Measurements from ENCODE around the gene DUSP8.
"Not testable (repeated sequence)": the region's sequence is repeated elsewhere in the genome, so short reads cannot be mapped to it uniquely, and the experiment has no call there.

Gene DUSP8

DNA sequence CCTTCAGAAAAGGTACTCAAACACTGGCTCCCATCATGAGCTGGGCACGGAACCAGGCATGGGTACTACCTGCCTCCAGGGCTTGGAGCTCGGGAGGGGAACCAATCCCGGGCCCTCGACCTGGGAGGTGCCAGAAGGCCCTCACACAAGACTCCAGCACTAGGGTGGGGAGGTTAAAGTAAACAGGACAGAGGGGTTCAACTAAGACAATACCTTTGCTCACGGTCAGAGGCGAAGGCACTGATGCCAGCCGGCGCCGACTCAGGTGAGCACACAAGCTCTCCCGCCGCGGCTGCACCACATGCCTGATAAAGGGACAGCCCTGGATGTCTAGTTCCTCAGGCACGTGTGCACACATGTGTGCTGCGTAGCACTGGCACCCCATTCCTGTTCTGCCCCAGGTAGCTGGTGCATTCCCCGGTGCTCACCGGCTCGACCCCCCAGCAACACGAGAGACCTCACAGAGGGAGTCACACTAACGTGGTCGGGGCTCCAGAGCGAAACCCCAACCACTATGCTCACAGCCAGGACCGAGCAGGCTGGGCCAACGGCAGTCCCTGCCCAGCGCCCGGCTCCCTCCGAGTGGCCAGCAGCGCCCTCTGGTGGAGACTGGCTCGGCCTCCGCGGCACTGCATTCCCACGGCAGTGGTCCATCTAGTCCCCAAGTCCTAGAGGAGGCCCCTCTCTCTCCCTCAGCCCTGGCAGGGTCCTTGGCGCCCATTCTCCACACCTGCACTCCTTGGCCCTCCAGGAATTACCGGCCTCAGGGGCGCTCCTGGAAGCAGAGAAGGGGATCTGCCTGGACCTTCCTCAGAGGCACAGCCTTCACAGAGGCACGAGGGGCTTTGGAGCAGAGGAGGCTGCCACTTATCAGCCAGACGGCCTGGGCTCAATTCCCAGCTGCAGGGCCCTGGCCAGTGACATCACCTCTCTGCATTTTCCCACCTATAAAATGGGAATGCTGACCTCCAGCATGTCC, 56.7 kb downstream of the DUSP8 start:
- DNase-seq (ENCODE audit: low read depth, low spot score): peak; percentile 91

- peak; percentile 74 for DNase-seq (ENCODE audit: low read depth, low spot score)
Observed at GRCh38 chr11:1514336-1515061, 57.6 kb downstream of the DUSP8 start.

- DNase-seq (ENCODE audit: low read depth, low spot score): no peak
Observed at GRCh38 chr11:1513326-1514296, 58.5 kb downstream of the DUSP8 start.

DNA sequence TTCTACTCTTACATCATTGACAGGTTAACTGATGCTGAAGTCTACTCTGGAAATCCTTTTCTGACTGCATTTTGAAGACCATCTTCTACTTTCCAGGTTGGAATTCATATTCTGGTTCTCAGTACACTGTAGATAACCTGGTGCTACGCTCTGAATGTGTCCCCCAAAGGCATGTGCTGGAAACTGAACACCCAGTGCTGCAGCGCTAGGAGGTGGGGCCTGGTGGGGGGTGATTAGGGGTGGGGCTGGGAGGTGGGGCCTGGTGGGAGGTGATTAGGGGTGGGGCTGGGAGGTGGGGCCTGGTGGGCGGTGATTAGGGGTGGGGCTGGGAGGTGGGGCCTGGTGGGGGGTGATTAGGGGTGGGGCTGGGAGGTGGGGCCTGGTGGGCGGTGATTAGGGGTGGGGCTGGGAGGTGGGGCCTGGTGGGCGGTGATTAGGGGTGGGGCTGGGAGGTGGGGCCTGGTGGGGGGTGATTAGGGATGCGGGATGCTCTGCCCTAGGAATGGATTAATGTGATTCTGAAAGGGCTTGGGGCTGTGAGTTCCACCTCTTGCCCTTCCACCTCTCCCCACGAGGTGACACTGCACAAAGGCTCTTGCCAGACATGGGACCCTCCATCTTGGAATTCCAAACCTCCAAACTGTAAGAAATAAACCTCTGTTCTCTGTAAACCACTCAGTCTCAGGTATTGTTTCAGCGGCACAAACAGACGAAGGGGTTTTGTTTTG, 59.4 kb downstream of the DUSP8 start:
- DNase-seq (ENCODE audit: low read depth, low spot score): not testable (repeated sequence)

DNA sequence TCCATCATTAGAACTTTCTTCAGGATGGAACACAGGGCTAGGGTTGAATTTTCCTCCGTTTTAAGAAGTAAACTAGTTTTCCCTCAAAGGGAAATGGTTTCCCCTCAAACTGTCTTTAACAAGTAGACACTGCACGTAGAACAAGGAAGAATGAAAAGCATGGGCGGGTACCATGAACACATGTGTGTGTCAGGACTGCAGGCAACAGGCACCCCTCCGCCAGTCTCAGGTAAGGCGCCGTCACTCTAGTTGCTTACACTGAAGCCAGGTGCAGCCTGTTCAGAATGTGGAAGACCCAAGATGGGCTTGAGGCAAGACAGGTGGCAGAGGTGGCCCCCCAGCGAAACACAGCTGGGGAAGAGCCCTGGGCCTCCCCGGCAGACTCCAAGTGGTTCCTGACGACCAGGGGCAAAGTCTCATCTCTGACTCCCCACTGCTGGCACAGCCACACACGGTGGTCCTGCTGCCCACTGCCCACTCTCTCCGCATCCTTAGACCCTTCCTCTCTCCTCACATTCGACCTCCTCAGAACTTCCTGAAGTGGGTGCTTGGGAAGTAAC, 60.1 kb downstream of the DUSP8 start:
- no peak for DNase-seq (ENCODE audit: low read depth, low spot score)

GRCh38 chr11:1510928-1511327, 61.1 kb downstream of the DUSP8 start:
- DNase-seq (ENCODE audit: low read depth, low spot score): no peak

DNA sequence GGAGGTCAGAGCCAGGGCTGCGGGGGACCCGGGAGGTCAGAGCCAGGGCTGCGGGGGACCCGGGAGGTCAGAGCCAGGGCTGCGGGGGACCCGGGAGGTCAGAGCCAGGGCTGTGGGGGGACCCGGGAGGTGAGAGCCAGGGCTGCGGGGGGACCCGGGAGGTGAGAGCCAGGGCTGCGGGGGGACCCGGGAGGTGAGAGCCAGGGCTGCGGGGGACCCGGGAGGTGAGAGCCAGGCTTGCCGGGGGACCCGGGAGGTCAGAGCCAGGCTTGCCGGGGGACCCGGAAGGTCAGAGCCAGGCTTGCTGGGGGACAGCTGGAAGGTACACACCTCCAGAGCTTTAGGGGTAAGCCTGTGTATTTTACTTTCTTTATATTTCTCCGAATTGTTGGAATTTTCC, 61.7 kb downstream of the DUSP8 start:
- DNase-seq (ENCODE audit: low read depth, low spot score): not testable (repeated sequence)

GRCh38 chr11:1509626-1510255, 62.3 kb downstream of the DUSP8 start:
- DNase-seq (ENCODE audit: low read depth, low spot score): no peak

DNA sequence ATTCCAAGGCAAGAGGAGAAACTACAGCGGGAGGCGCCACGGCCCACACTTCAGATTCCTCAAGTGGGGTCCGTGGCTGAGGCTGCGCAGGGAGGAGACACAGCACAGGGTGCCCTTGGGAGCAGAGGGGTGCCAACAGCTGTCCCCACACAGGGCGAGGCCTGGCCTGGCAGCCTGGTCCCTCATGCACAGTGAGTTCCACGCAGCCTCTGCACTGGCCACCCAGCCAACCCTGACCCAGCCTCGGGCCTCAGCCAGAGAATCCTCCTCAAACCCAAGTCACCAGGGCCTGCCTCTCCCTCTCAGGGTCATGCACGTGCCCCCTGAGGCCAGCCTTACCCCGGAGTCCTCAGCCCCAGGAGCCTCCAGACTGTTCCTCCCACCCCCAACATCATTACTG, 63.1 kb downstream of the DUSP8 start:
- no peak for DNase-seq (ENCODE audit: low read depth, low spot score)

DNA sequence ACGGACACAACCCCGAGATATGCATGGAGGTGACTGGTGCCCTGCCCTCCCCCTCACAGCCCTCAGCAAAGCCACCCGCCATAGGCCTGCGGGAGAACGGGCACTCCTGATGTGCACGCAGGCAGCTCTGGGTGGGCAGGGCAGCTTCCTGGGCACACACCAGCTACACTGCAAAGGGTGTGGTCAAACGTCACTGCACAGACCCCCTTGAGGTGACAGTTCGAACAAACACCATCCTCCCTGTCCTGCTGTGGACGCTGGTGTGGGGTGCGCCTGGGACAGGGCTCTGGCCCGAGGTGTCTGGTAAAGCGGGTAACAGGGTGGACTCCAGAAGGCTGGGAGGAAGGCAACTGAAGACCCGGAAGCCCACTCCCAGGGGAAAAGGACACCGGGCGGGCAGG, 63.6 kb downstream of the DUSP8 start:
- no peak for DNase-seq (ENCODE audit: low read depth, low spot score)

- DNase-seq (ENCODE audit: low read depth, low spot score): no peak
Observed at GRCh38 chr11:1507381-1508140, 64.5 kb downstream of the DUSP8 start.

- no peak for DNase-seq (ENCODE audit: low read depth, low spot score)
Observed at GRCh38 chr11:1506981-1507380, 65.1 kb downstream of the DUSP8 start.

DNA sequence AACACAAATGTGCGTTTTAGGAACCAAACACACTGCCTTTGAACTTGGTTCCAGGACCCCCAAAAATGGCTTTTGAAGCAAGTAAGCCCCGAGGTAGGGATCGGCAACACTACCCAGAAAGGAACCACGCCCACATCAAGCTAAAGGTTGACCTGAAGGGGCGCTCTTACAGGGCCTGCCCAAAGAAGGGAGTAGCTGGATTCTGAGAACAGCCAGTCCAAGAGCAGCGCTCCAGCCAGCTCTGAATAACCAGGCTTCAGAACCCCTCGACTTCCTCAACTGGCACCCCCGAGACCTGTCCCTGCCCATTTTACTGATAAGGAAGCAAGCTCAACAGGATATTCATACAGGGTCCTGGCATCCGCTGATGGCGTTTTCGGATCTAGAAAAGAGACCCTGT, 66.6 kb downstream of the DUSP8 start:
- DNase-seq (ENCODE audit: low read depth, low spot score): no peak

DNA sequence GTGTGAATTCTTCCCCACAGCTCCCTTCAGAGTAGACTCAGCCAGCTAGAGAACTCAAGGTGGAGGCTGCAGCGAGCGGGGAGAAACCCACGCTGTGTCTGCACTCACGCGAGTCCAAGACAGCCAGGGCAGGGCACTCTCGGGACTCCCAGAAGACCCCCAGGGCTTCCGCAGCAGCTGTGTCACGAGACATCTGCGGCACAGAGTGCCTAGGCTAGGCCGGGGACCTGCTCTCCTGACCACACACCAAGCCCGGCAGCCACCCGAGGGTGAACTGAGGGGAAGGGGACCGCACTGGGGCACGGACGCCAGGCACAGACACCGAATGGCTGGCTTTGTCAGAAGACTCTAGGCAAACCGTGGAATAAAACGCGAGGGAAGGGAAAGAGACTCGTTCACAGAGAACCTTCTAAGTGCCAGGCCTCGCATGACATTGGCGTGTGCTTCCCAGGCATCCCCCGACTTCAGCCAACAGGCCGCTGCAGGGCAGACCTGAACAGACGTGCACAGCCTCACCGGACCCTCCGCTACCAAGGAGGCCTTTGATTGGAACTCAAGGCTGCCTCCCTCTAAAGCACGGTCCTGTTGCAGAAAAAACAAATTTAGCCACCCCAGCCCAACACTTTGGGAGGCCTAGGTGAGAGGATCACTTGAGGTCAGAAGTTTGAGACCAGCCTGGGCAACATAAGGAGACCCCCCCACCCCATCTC, 67.3 kb downstream of the DUSP8 start:
- DNase-seq (ENCODE audit: low read depth, low spot score): no peak

DNA sequence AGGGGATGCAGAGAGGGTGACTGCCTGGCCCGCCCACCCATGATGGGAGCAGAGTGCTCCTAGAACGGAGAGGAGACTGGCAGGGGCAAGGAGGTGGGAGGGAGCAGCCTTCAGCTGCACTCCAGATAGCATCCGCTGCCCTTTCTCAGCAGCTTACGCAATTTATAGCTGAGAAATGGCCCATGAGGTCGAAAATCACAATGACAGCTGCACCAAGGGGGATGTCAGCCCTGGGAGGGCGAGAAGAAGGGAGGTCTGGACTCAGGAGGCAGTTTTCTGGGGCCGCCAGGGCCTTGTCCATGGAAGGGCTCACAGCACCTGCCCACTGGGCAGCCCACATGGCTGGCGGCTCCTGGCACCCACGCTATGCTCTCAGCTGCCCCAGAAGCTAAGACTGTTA, 67.9 kb downstream of the DUSP8 start:
- no peak for DNase-seq (ENCODE audit: low read depth, low spot score)
